Vagina (tissue), 2 donors: ENCODE results near the gene SMIM35. TPM values are rescaled to one million over a fixed set of nuclear protein-coding genes. Genes with fewer than 3 reads are reported as not detected.

Source experiments
- DNase-seq, 2 donors: peaks; one replicate each; pipeline ENCODE4 v3.0.0-alpha.2; 2017; ENCODE audit errors: extremely low spot score in 2 of 2
- H3K27ac ChIP-seq: fragments of 200-600 bp; sonication (generic); one replicate; pipeline ENCODE4 v1.5.1; 2019
- H3K27me3 ChIP-seq: fragments of 200-600 bp; sonication (generic); one replicate; pipeline ENCODE4 v1.5.1; 2019
- H3K36me3 ChIP-seq, 2 donors: fragments of 200-600 bp; sonication (generic); one replicate each; pipeline ENCODE4 v1.5.1; 2017 to 2019
- H3K4me1 ChIP-seq: fragments of 200-600 bp; sonication (generic); one replicate; pipeline ENCODE4 v1.5.1; 2019
- H3K4me3 ChIP-seq, 2 donors: fragments of 200-600 bp; sonication (generic); 1 replicate in 1 of 2; 2 replicates in 1 of 2; pipeline ENCODE4 v1.5.1; 2016 to 2019
- H3K9me3 ChIP-seq: fragments of 200-600 bp; sonication (generic); one replicate; pipeline ENCODE4 v1.5.1; 2019
- POLR2A ChIP-seq, 2 donors: fragments of 450-650 bp; IDR thresholded peaks; one replicate each; pipeline ENCODE4 v1.6.1; 2017; ENCODE audit warnings: antibody characterized with exemption in 2 of 2, mild to moderate bottlenecking in 2 of 2, moderate library complexity in 2 of 2
- POLR2AphosphoS5 ChIP-seq, 2 donors: sonication (generic); formaldehyde crosslinking; IDR thresholded peaks; one replicate each; pipeline ENCODE4 v1.9.0; 2017; ENCODE audit warnings: antibody characterized with exemption in 2 of 2, mild to moderate bottlenecking in 2 of 2, low read depth in 1 of 2; ENCODE audit not compliant: insufficient read depth in 1 of 2
- intact Hi-C: fragments of 100-400 bp; cut with DNase I; formaldehyde crosslinking; loops from one replicate; pipeline ENCODE4 v1.15.1; 2023
- total RNA-seq: library from RNA; depleted of rRNA; stranded (reverse); fragments of >200 nt; gene quantifications from one replicate; pipeline ENCODE4 v1.2.3, GENCODE V29; 2016
- TF ChIP-seq, protein P1 (sequence below), 3 experiments: fragments of 450-650 bp in 2 of 3; fragments of 200-600 bp in 1 of 3; sonication (generic) in 1 of 3; IDR thresholded peaks; one replicate each; pipeline ENCODE4 v1.5.1; 2017 to 2019; ENCODE audit warnings: antibody characterized with exemption in 3 of 3, mild to moderate bottlenecking in 2 of 3, moderate library complexity in 2 of 3

The SMIM35 gene
- total RNA-seq, 1 donor from 2014 or later = not detected

DNA sequence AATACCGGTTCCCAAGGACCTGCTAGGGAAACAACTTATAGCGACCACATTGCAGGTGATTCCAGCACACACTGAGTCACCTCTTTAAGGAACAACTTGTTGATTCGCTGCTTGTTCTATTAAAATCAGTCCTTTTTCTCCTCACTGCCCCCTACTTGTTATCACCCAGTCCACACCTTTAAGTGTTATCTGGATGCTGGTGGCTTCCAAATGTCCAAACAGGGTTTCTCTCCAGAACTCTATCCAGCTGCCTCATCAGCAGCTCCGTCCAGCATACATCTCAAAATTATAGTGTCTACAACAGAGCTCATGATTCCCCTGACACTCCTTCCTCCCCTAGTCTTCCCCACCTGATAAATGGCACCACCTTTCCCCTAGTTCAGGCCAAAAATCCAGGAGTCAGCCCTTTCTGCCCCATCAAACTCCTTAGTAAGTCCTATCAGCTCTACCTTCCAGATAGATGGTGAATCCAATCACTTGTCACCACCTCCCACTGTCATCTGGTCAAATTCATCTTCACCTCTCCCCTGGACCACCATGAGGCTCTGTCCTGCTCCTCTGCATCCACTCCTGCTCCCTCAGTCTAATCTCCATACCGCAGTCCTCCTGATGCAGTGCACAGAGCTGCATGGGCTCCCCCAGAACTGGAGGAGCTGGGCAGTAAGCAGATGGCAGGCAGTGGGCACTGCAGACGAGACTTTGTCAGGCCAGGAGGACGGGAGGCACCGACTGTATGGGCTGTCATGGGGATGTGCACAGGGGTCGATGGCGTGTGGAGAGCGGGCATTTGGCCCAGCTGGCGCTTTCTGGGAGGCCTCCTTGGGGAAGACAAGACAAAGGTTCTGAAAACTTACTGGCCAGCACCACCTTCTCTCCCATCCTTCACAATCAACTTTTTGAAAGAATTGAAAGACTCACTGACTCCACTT is 81.3 kb downstream of the SMIM35 start:
- H3K4me1 ChIP-seq = no peaks in the 10 kb centered on the region
- no peak for DNase-seq

DNA sequence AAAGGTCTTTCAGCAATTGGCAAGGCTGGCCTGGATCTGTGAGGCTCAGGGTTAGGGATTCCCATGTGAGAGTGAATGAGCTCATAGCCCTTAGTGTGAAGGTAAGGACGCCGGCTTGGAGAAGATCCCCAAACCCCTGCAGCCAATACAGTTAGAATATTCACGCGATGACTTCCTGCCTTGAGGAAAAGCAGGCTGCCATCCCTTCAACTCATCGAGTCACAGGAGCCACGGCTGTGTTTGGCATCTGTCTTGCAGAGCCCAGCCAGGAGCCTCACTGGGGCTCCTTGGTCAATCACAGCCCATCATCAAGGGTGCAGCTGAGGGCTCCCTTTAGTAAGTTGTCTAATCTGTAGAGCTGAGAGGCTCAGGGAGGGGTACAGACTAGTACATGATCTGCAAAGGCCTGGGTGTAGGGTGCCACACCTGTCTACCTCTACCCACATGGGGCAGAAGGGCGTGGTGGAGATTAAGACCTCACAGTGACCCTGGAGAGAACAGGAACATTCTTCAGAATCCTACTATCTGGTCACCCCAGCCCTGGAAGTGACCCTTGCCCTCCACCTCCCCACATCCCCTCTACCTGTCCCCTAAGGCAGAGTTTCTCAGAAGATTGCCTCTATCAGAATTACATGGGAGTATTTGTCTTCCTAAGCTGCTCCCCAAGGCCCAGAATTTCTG is 82.1 kb downstream of the SMIM35 start:
- H3K4me3 ChIP-seq = no peak overlapping the region
- no peak overlapping the region for H3K27ac ChIP-seq
- no peaks in the 10 kb centered on the region for H3K27me3 ChIP-seq
- no peaks in the 10 kb centered on the region for H3K36me3 ChIP-seq
- no peak for DNase-seq
- intact Hi-C loops = no loop called here
- TF ChIP-seq, protein P1, sequence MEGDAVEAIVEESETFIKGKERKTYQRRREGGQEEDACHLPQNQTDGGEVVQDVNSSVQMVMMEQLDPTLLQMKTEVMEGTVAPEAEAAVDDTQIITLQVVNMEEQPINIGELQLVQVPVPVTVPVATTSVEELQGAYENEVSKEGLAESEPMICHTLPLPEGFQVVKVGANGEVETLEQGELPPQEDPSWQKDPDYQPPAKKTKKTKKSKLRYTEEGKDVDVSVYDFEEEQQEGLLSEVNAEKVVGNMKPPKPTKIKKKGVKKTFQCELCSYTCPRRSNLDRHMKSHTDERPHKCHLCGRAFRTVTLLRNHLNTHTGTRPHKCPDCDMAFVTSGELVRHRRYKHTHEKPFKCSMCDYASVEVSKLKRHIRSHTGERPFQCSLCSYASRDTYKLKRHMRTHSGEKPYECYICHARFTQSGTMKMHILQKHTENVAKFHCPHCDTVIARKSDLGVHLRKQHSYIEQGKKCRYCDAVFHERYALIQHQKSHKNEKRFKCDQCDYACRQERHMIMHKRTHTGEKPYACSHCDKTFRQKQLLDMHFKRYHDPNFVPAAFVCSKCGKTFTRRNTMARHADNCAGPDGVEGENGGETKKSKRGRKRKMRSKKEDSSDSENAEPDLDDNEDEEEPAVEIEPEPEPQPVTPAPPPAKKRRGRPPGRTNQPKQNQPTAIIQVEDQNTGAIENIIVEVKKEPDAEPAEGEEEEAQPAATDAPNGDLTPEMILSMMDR (IDR thresholded peaks at IDR 0.05) = no peak
- TF ChIP-seq POLR2A (IDR thresholded peaks at IDR 0.05) (no peak), POLR2AphosphoS5 (IDR thresholded peaks at IDR 0.05; ENCODE audit: insufficient read depth in 1 of 2, low read depth in 1 of 2) (no peak)
- H3K9me3 ChIP-seq = no peaks in the 10 kb centered on the region
- no peaks in the 10 kb centered on the region for H3K4me1 ChIP-seq

More for the DNA sequence above, 81.3 kb downstream of the SMIM35 start:
- Histone ChIP-seq H3K36me3 (no peaks in the 10 kb centered on the region), H3K27ac (no peak overlapping the region), H3K4me3 (no peak overlapping the region), H3K9me3 (no peaks in the 10 kb centered on the region), H3K27me3 (no peaks in the 10 kb centered on the region)
- TF ChIP-seq POLR2A (IDR thresholded peaks at IDR 0.05) (no peak), POLR2AphosphoS5 (IDR thresholded peaks at IDR 0.05; ENCODE audit: insufficient read depth in 1 of 2, low read depth in 1 of 2) (no peak)
- TF ChIP-seq, protein P1 (IDR thresholded peaks at IDR 0.05) = no peak
- intact Hi-C loops = no loop called here

GRCh38 chr11:118003456-118003855 is 83.3 kb downstream of the SMIM35 start:
- Histone ChIP-seq H3K4me3 (no peak overlapping the region), H3K9me3 (no peaks in the 10 kb centered on the region), H3K36me3 (no peaks in the 10 kb centered on the region), H3K27me3 (no peaks in the 10 kb centered on the region), H3K27ac (peak overlapping the region; percentile 57), H3K4me1 (no peaks in the 10 kb centered on the region)
- DNase-seq = no peak
- intact Hi-C loops = no loop called here
- TF ChIP-seq, protein P1 (IDR thresholded peaks at IDR 0.05) = no peak
- TF ChIP-seq POLR2A (IDR thresholded peaks at IDR 0.05) (no peak), POLR2AphosphoS5 (IDR thresholded peaks at IDR 0.05; ENCODE audit: insufficient read depth in 1 of 2, low read depth in 1 of 2) (no peak)

- Histone ChIP-seq H3K27me3 (no peaks in the 10 kb centered on the region), H3K4me3 (no peak overlapping the region), H3K9me3 (no peaks in the 10 kb centered on the region), H3K4me1 (no peaks in the 10 kb centered on the region), H3K27ac (peak overlapping the region; percentile 57), H3K36me3 (no peaks in the 10 kb centered on the region)
- intact Hi-C loops = no loop called here
- no peak for DNase-seq
- TF ChIP-seq, protein P1 (IDR thresholded peaks at IDR 0.05) = no peak
- TF ChIP-seq POLR2AphosphoS5 (IDR thresholded peaks at IDR 0.05; ENCODE audit: insufficient read depth in 1 of 2, low read depth in 1 of 2) = peak in 1 of 2 donors; percentile 44
- TF ChIP-seq POLR2A (IDR thresholded peaks at IDR 0.05) = no peak
These were observed 84.0 kb downstream of the SMIM35 start for GRCh38 chr11:118002541-118003423.
